CD14-positive monocyte (primary cell): ENCODE results near the gene SLC36A1. TPM values are rescaled to one million over a fixed set of nuclear protein-coding genes. Genes with fewer than 3 reads are reported as not detected.

ENCODE experiments used
- DNase-seq, 3 donors: peaks; one replicate each; pipeline ENCODE4 v3.0.0-alpha.2; 2011 to 2022
- H2AFZ ChIP-seq: 2 replicates; pipeline ENCODE4 v1.6.0; 2012; ENCODE audit warnings: mild to moderate bottlenecking, low read depth, low read length, inconsistent platforms; ENCODE audit not compliant: insufficient read depth, poor library complexity, severe bottlenecking
- H3K27ac ChIP-seq, 2 donors: 1 replicate in 1 of 2; 2 replicates in 1 of 2; pipeline ENCODE4 v1.5.1; 2012 to 2013; ENCODE audit warnings: low read length in 2 of 2, control low read depth in 1 of 2, inconsistent platforms in 1 of 2, low read depth in 1 of 2, mild to moderate bottlenecking in 1 of 2
- H3K27me3 ChIP-seq, 2 donors: one replicate each; pipeline versions ENCODE4 v1.6.0 to v1.6.1; 2011 to 2013; ENCODE audit warnings: low read length in 2 of 2; ENCODE audit not compliant: control insufficient read depth in 2 of 2, insufficient read depth in 2 of 2
- H3K36me3 ChIP-seq, 2 donors: replicated peaks in 1 of 2; 1 replicate in 1 of 2; 2 replicates in 1 of 2; pipeline versions ENCODE4 v1.5.1 to v1.6.1; 2012 to 2013; ENCODE audit warnings: low read length in 2 of 2, control low read depth in 1 of 2, inconsistent platforms in 1 of 2, mild to moderate bottlenecking in 1 of 2; ENCODE audit not compliant: insufficient read depth in 2 of 2, control insufficient read depth in 1 of 2
- H3K4me1 ChIP-seq, 2 donors: 1 replicate in 1 of 2; 2 replicates in 1 of 2; pipeline versions ENCODE4 v1.5.1 to v1.6.1; 2012 to 2013; ENCODE audit warnings: low read length in 2 of 2, control low read depth in 1 of 2, inconsistent platforms in 1 of 2, mild to moderate bottlenecking in 1 of 2, moderate library complexity in 1 of 2; ENCODE audit not compliant: insufficient read depth in 2 of 2, control insufficient read depth in 1 of 2
- H3K4me2 ChIP-seq: replicated peaks from 2 replicates; pipeline ENCODE3; 2012; ENCODE audit warnings: low read length, moderate library complexity, mild to moderate bottlenecking; ENCODE audit not compliant: poor library complexity, severe bottlenecking; ENCODE audit errors: extremely low read depth
- H3K4me3 ChIP-seq, 3 experiments: fragments of 200-600 bp in 1 of 3; sonication (generic) in 1 of 3; replicated peaks in 1 of 3; 1 replicate in 2 of 3; 2 replicates in 1 of 3; pipeline ENCODE4 v1.5.1; 2011 to 2013; ENCODE audit warnings: low read length in 3 of 3, mild to moderate bottlenecking in 3 of 3, control low read depth in 2 of 3, low read depth in 2 of 3, inconsistent platforms in 1 of 3, moderate library complexity in 1 of 3
- H3K79me2 ChIP-seq: 2 replicates; pipeline ENCODE4 v1.6.0; 2012; ENCODE audit warnings: mild to moderate bottlenecking, control low read depth, inconsistent platforms, low read length, moderate library complexity; ENCODE audit not compliant: insufficient read depth
- H3K9ac ChIP-seq: 2 replicates; pipeline ENCODE4 v1.6.0; 2017; ENCODE audit warnings: low read length, mild to moderate bottlenecking; ENCODE audit not compliant: insufficient read depth, poor library complexity, severe bottlenecking
- H3K9me3 ChIP-seq, 2 donors: replicated peaks in 1 of 2; 1 replicate in 1 of 2; 2 replicates in 1 of 2; pipeline versions ENCODE4 v1.5.1 to v1.6.1; 2012 to 2013; ENCODE audit warnings: low read length in 2 of 2, control low read depth in 1 of 2; ENCODE audit not compliant: control insufficient read depth in 1 of 2, insufficient read depth in 1 of 2
- H4K20me1 ChIP-seq: 2 replicates; pipeline ENCODE4 v1.6.0; 2012; ENCODE audit warnings: mild to moderate bottlenecking, low read length, control low read depth, moderate library complexity; ENCODE audit not compliant: insufficient read depth
- H3K27ac Mint-ChIP-seq, 7 donors: one replicate each; pipeline ENCODE4 v1.8.0; 2020; ENCODE audit warnings: mild to moderate bottlenecking in 7 of 7, mixed read lengths in 7 of 7, moderate library complexity in 6 of 7, inconsistent platforms in 2 of 7
- H3K27me3 Mint-ChIP-seq, 3 donors: one replicate each; pipeline ENCODE4 v1.8.0; 2021 to 2022; ENCODE audit warnings: low read depth in 3 of 3, mild to moderate bottlenecking in 3 of 3, mixed read lengths in 3 of 3, moderate library complexity in 3 of 3, inconsistent platforms in 1 of 3
- H3K36me3 Mint-ChIP-seq, 2 donors: one replicate each; pipeline ENCODE4 v1.8.0; 2020; ENCODE audit warnings: mixed read lengths in 2 of 2, inconsistent platforms in 1 of 2, mild to moderate bottlenecking in 1 of 2
- H3K4me1 Mint-ChIP-seq: one replicate; pipeline ENCODE4 v1.8.0; 2020; ENCODE audit warnings: mild to moderate bottlenecking, mixed read lengths
- H3K4me3 Mint-ChIP-seq, 2 donors: one replicate each; pipeline ENCODE4 v1.8.0; 2020; ENCODE audit warnings: mild to moderate bottlenecking in 2 of 2, mixed read lengths in 2 of 2, moderate library complexity in 1 of 2
- H3K9me3 Mint-ChIP-seq, 7 donors: one replicate each; pipeline ENCODE4 v1.8.0; 2020 to 2022; ENCODE audit warnings: mixed read lengths in 7 of 7, mild to moderate bottlenecking in 6 of 7, moderate library complexity in 6 of 7, inconsistent platforms in 2 of 7
- CTCF ChIP-seq: fragments of 200-600 bp; IDR thresholded peaks from one replicate; pipeline ENCODE4 v1.8.0; 2022; ENCODE audit warnings: antibody characterized with exemption, mild to moderate bottlenecking
- WGBS: methylation state at CpG from one replicate; pipeline ENCODE4 v1.1.5; 2013; ENCODE audit warnings: missing lambda C conversion rate; ENCODE audit not compliant: insufficient coverage; 5-methylcytosine and 5-hydroxymethylcytosine counted together
- intact Hi-C, 2 donors: fragments of 100-400 bp; cut with micrococcal nuclease; formaldehyde crosslinking; loops; one replicate each; pipeline versions ENCODE4 v1.15.0 to v1.15.1; 2023
- polyA plus RNA-seq, 3 donors: library from polyadenylated mRNA; depleted of rRNA in 1 of 3; unstranded in 2 of 3; stranded (reverse) in 1 of 3; fragments of 300-500 nt in 2 of 3; fragments of >200 nt in 1 of 3; fragmentation: Illumina TruSeq in 2 of 3; gene quantifications; 1 replicate in 2 of 3; 2 replicates in 1 of 3; pipeline ENCODE4 v1.2.3, GENCODE V29; 2012 to 2021

The SLC36A1 gene
- polyA plus RNA-seq, 3 donors = 5.3 to 29.4 (median 6.8) TPM

GRCh38 chr5:151474799-151475198 is 27.4 kb downstream of the SLC36A1 start:
- H3K36me3 ChIP-seq = peaks cover 98 to 99% of the 10 kb centered on the region in 2 donors
- peaks cover under 1% of the 10 kb centered on the region for H3K79me2 ChIP-seq
- H3K27me3 ChIP-seq = no peaks in the 10 kb centered on the region
- intact Hi-C loops = no loop called here
- H3K4me1 ChIP-seq = peaks cover 5% of the 10 kb centered on the region in 2 donors
- no peak overlapping the region for H3K4me2 ChIP-seq
- Mint-ChIP-seq H3K4me3 (no peak overlapping the region), H3K9me3 (peaks cover 0 to 3% (median 0%) of the 10 kb centered on the region in 7 donors), H3K4me1 (peaks cover 8% of the 10 kb centered on the region), H3K27me3 (peaks cover 0 to 1% (median 0%) of the 10 kb centered on the region in 3 donors), H3K27ac (peak overlapping the region in 1 of 7 donors; percentile 55), H3K36me3 (peaks cover 91 to 98% of the 10 kb centered on the region in 2 donors)
- no peak overlapping the region for H2AFZ ChIP-seq
- H3K9ac ChIP-seq = no peak overlapping the region
- H3K27ac ChIP-seq = no peak overlapping the region
- no peak for DNase-seq
- no peak overlapping the region for H3K4me3 ChIP-seq
- 92% methylated on average over 4 of the region's 6 CpGs for WGBS
- no peaks in the 10 kb centered on the region for H3K9me3 ChIP-seq
- H4K20me1 ChIP-seq = peaks cover 5% of the 10 kb centered on the region
- no peak for TF ChIP-seq CTCF

- H3K27ac Mint-ChIP-seq = peak overlapping the region in 2 of 7 donors; percentile 60 to 62
Measured at GRCh38 chr5:151475388-151475787, 28.0 kb downstream of the SLC36A1 start.

More at GRCh38 chr5:151475388-151475787, 28.0 kb downstream of the SLC36A1 start:
- H3K27me3 Mint-ChIP-seq = peaks cover 0 to 1% (median 0%) of the 10 kb centered on the region in 3 donors
- no peaks in the 10 kb centered on the region for H3K27me3 ChIP-seq
- H3K4me3 Mint-ChIP-seq = no peak overlapping the region
- H3K36me3 ChIP-seq = peaks cover 98 to 99% of the 10 kb centered on the region in 2 donors
- H2AFZ ChIP-seq = no peak overlapping the region
- H3K4me3 ChIP-seq = no peak overlapping the region
- peaks cover 92 to 98% of the 10 kb centered on the region in 2 donors for H3K36me3 Mint-ChIP-seq
- no peak for TF ChIP-seq CTCF
- no peak for DNase-seq
- H3K79me2 ChIP-seq = peaks cover 5% of the 10 kb centered on the region
- WGBS = 90% methylated on average over 2 of the region's 2 CpGs
- H4K20me1 ChIP-seq = peaks cover 2% of the 10 kb centered on the region
- H3K27ac ChIP-seq = no peak overlapping the region
- H3K9ac ChIP-seq = no peak overlapping the region
- H3K4me2 ChIP-seq = no peak overlapping the region
- intact Hi-C loops = no loop called here
- H3K4me1 ChIP-seq = peaks cover 5% of the 10 kb centered on the region in 2 donors
- H3K9me3 ChIP-seq = no peaks in the 10 kb centered on the region
- peaks cover 10% of the 10 kb centered on the region for H3K4me1 Mint-ChIP-seq
- peaks cover 0 to 3% (median 0%) of the 10 kb centered on the region in 7 donors for H3K9me3 Mint-ChIP-seq
